OCI-LY7 (cell line): ENCODE data around the gene APLN.
A peak's percentile ranks its signal among the peaks of the same experiment; 100 is the strongest.

Source experiments
- EZH2phosphoT487 ChIP-seq: fragments of 200-600 bp; sonication (generic); IDR thresholded peaks from 2 replicates; pipeline ENCODE4 v1.6.1; 2018; ENCODE audit warnings: low read depth, borderline replicate concordance, mild to moderate bottlenecking, mixed run types, antibody characterized with exemption, low read length, moderate library complexity, mixed read lengths
- TF ChIP-seq, protein P1 (sequence below): fragments of 200-600 bp; sonication (generic); conservative IDR thresholded peaks from 2 replicates; pipeline ENCODE4 v1.5.1; 2014; ENCODE audit warnings: mild to moderate bottlenecking, antibody characterized with exemption, low read length, moderate library complexity, mixed read lengths

DNA sequence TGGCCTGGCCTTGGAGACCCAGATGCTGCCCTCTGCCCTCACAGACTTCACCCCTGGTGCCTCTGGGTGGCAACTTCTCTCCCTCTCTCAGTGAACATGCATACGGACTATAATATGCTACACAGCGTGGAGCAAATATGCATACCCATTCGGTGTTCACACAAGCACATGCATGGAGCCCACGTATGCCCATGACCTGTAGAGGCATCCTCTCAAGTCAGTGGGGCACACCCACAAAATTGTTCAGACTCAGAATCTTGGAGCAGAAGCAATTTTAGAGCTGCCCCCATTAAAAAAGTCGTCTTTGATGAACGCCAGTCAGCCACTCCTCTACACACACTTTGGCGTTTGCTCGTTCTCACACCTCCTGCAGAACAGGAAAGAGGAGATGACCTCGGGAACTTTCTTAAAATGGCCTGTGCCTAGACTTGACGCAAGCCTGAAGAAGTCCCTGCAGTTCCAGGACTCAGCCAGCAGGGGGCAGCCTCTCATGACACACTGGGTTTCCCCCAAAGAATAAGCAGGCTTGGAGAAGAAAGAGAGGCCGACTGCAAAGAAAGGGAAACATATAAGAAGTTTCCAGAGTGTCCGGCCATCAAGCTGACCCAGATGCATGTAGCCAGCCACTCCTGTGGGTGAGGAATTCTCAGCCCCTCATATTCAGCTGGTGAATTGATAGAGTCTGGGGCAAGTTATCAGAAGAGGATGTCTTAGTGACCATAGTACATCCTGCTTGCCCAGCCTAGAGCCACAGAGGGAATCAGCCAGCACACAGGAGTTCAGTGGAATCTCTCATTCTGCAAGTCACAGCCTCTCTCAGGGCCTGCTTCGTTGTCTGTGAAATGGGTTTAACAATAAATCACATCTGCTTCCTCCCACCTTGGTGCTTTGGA lies 17.3 kb downstream of the APLN start:
- TF ChIP-seq, protein P1, sequence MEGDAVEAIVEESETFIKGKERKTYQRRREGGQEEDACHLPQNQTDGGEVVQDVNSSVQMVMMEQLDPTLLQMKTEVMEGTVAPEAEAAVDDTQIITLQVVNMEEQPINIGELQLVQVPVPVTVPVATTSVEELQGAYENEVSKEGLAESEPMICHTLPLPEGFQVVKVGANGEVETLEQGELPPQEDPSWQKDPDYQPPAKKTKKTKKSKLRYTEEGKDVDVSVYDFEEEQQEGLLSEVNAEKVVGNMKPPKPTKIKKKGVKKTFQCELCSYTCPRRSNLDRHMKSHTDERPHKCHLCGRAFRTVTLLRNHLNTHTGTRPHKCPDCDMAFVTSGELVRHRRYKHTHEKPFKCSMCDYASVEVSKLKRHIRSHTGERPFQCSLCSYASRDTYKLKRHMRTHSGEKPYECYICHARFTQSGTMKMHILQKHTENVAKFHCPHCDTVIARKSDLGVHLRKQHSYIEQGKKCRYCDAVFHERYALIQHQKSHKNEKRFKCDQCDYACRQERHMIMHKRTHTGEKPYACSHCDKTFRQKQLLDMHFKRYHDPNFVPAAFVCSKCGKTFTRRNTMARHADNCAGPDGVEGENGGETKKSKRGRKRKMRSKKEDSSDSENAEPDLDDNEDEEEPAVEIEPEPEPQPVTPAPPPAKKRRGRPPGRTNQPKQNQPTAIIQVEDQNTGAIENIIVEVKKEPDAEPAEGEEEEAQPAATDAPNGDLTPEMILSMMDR = peak; percentile 89
- TF ChIP-seq EZH2phosphoT487 = no peak
